HepG2 (cell line): ENCODE results near the gene NEU1. TPM values are rescaled to one million over a fixed set of nuclear protein-coding genes. Genes with fewer than 3 reads are reported as not detected.

ENCODE experiments used
- DR1 ChIP-seq: sonication (generic); formaldehyde crosslinking; IDR thresholded peaks from 2 replicates; pipeline ENCODE4 v1.8.0; 2021; ENCODE audit warnings: mild to moderate bottlenecking, missing genetic modification reagents, inconsistent platforms
- FOXJ3 ChIP-seq: sonication (generic); formaldehyde crosslinking; IDR thresholded peaks from 2 replicates; pipeline ENCODE4 v1.4.0; 2020; ENCODE audit warnings: missing genetic modification reagents, mild to moderate bottlenecking, borderline replicate concordance
- HBP1 ChIP-seq: IDR thresholded peaks from 2 replicates; pipeline ENCODE4 v1.6.1; 2016; ENCODE audit warnings: low read depth, control low read depth
- JDP2 ChIP-seq: sonication (generic); formaldehyde crosslinking; IDR thresholded peaks from 2 replicates; pipeline ENCODE4 v1.8.1; 2022; ENCODE audit warnings: missing genetic modification reagents, borderline replicate concordance
- KDM5A ChIP-seq: fragments of 200-600 bp; sonication (generic); IDR thresholded peaks from 2 replicates; pipeline ENCODE4 v1.7.0; 2018; ENCODE audit warnings: antibody characterized with exemption, mild to moderate bottlenecking, low read length, borderline replicate concordance
- KIAA2018 ChIP-seq: sonication (generic); formaldehyde crosslinking; IDR thresholded peaks from 2 replicates; pipeline ENCODE4 v1.5.0; 2020; ENCODE audit warnings: mild to moderate bottlenecking, missing genetic modification reagents, borderline replicate concordance
- MZF1 ChIP-seq: sonication (generic); formaldehyde crosslinking; IDR thresholded peaks from 2 replicates; pipeline ENCODE4 v1.8.1; 2023; ENCODE audit warnings: mild to moderate bottlenecking, missing genetic modification reagents, borderline replicate concordance
- RAD51 ChIP-seq: fragments of 450-650 bp; IDR thresholded peaks from 2 replicates; pipeline ENCODE4 v1.6.1; 2016; ENCODE audit warnings: borderline replicate concordance
- SP5 ChIP-seq: IDR thresholded peaks from 2 replicates; pipeline ENCODE4 v1.6.1; 2016; ENCODE audit warnings: low read depth, borderline replicate concordance
- STAT6 ChIP-seq: sonication (generic); formaldehyde crosslinking; IDR thresholded peaks from 2 replicates; pipeline ENCODE4 v1.4.0; 2020; ENCODE audit warnings: missing genetic modification reagents, mild to moderate bottlenecking, borderline replicate concordance
- YEATS4 ChIP-seq: sonication (generic); formaldehyde crosslinking; IDR thresholded peaks from 2 replicates; pipeline ENCODE4 v1.4.0; 2020; ENCODE audit warnings: missing genetic modification reagents, borderline replicate concordance
- ZBTB7B ChIP-seq: sonication (generic); formaldehyde crosslinking; IDR thresholded peaks from 2 replicates; pipeline ENCODE4 v1.4.0; 2020; ENCODE audit warnings: missing genetic modification reagents
- ZNF264 ChIP-seq: sonication (generic); formaldehyde crosslinking; IDR thresholded peaks from 2 replicates; pipeline ENCODE4 v1.4.0; 2020; ENCODE audit warnings: missing genetic modification reagents
- ZNF558 ChIP-seq: sonication (generic); formaldehyde crosslinking; IDR thresholded peaks from 2 replicates; pipeline ENCODE4 v1.9.0; 2022; ENCODE audit warnings: mild to moderate bottlenecking, missing genetic modification reagents, borderline replicate concordance
- ZNF784 ChIP-seq: sonication (generic); formaldehyde crosslinking; IDR thresholded peaks from 2 replicates; pipeline ENCODE4 v1.5.1; 2020; ENCODE audit warnings: missing genetic modification reagents, mild to moderate bottlenecking, borderline replicate concordance
- polyA plus RNA-seq, 8 experiments: library from polyadenylated mRNA; depleted of rRNA in 3 of 8; stranded (reverse) in 7 of 8; unstranded in 1 of 8; fragments of >200 nt; fragmentation: Illumina TruSeq in 4 of 8; extraction: Trizol in 4 of 8; gene quantifications; 2 replicates each; pipeline versions ENCODE4 v1.2.1 to v1.2.3, GENCODE V29; 2011 to 2016; ENCODE audit warnings: low read depth in 4 of 8, missing spikeins in 1 of 8, mixed read lengths in 1 of 8; ENCODE audit not compliant: insufficient read depth in 1 of 8
- total RNA-seq, 5 experiments: library from RNA; depleted of rRNA; stranded (reverse); fragments of >200 nt; fragmentation: Illumina TruSeq; extraction: Trizol; gene quantifications; 2 replicates each; pipeline ENCODE4 v1.2.3, GENCODE V29; 2016; ENCODE audit warnings: low read depth in 1 of 5

The NEU1 gene
- total and polyA plus RNA-seq, 2 of the 13 experiments (the other 11 are each of a cell fraction or from before 2014, with no cell fraction given) = 215 to 297 TPM

DNA sequence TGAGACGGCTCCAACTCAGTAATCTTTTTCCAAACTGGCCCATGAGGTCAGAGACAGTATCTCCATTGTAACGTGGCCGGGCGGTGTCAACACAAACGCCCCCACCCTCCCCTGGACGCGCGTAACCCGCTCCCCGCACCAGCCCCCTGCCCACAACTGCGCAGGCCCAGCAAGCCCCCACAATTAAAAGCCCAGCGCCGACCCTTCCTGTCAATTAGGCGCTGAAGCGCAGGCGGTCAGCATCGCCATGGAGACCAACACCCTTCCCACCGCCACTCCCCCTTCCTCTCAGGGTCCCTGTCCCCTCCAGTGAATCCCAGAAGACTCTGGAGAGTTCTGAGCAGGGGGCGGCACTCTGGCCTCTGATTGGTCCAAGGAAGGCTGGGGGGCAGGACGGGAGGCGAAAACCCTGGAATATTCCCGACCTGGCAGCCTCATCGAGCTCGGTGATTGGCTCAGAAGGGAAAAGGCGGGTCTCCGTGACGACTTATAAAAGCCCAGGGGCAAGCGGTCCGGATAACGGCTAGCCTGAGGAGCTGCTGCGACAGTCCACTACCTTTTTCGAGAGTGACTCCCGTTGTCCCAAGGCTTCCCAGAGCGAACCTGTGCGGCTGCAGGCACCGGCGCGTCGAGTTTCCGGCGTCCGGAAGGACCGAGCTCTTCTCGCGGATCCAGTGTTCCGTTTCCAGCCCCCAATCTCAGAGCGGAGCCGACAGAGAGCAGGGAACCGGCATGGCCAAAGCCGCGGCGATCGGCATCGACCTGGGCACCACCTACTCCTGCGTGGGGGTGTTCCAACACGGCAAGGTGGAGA is 47.4 kb downstream of the NEU1 start, which contains the start of the genes HSPA1A and HSPA1L (continued):
- TF ChIP-seq KIAA2018 (CRISPR knock-in tag) (no peak), YEATS4 (peak; percentile 17), SP5 (CRISPR knock-in tag) (0 out of 2 replicates have a peak, but pooled peaks have one; percentile 24), ZNF558 (no peak), RAD51 (no peak), STAT6 (CRISPR knock-in tag) (no peak), DR1 (CRISPR knock-in tag) (peak; percentile 92), ZNF264 (CRISPR knock-in tag) (no peak), FOXJ3 (CRISPR knock-in tag) (no peak), ZBTB7B (CRISPR knock-in tag) (peak; percentile 40; the same call in 1 of the 2 replicates), JDP2 (CRISPR knock-in tag) (no peak), HBP1 (CRISPR knock-in tag) (peak; percentile 91; the same call in 1 of the 2 replicates), KDM5A (no peak; the same call in 1 of the 2 replicates), ZNF784 (CRISPR knock-in tag) (0 out of 2 replicates have a peak, but pooled peaks have one; percentile 27), MZF1 (CRISPR knock-in tag) (no peak)
